NCI-H2081 (cell line): ENCODE results near the gene MAP4K2.
A peak's percentile ranks its signal among the peaks of the same experiment; 100 is the strongest.
"Not testable (repeated sequence)": the region's sequence is repeated elsewhere in the genome, so short reads cannot be mapped to it uniquely, and the experiment has no call there.

Experiments used
- DNase-seq, 2 experiments: peaks; one replicate each; lab custom pipeline; 2025; lab: John Stamatoyannopoulos, UW

Gene MAP4K2

GRCh38 chr11:64803158-64803845 lies at the start of gene MAP4K2:
Gene MAP4K2, minus strand, starts transcription at chr11:64803214. Its CDS starts 65 bp downstream, at chr11:64803149.
- peak; percentile 77 to 87 for DNase-seq

DNA sequence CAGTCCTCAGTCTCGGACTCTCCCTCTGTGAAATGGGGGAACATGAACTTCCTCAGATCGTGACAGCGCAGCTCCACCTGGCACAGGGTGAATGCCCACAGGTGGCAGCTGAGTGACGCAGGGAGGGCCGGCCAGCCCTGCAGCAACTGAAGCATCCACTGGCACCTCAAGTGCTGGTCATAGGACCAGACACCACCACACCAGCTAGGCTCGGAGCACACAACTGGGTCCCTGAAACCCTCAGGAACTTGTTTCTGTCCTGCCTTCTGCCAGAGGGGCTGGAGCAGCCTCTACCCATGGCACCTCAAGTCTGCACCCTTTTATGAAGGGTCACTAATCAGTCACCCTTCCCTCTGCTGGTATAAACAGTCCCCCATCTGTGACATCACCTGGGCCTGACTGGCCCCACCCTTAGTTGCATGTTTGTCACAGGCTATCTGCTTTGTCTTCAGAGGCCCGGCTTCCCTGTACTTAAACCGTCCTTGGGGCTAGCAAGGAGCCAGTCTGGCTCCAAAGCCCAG lies 48.9 kb upstream of the MAP4K2 start:
- no peak for DNase-seq

- no peak for DNase-seq
Observed at GRCh38 chr11:64850979-64851567, 48.1 kb upstream of the MAP4K2 start.

GRCh38 chr11:64849598-64850356 lies 46.8 kb upstream of the MAP4K2 start:
- DNase-seq: no peak

- no peak for DNase-seq
Observed at GRCh38 chr11:64848826-64849597, 46.0 kb upstream of the MAP4K2 start.

GRCh38 chr11:64848214-64848825 lies 45.3 kb upstream of the MAP4K2 start:
- DNase-seq: no peak

DNA sequence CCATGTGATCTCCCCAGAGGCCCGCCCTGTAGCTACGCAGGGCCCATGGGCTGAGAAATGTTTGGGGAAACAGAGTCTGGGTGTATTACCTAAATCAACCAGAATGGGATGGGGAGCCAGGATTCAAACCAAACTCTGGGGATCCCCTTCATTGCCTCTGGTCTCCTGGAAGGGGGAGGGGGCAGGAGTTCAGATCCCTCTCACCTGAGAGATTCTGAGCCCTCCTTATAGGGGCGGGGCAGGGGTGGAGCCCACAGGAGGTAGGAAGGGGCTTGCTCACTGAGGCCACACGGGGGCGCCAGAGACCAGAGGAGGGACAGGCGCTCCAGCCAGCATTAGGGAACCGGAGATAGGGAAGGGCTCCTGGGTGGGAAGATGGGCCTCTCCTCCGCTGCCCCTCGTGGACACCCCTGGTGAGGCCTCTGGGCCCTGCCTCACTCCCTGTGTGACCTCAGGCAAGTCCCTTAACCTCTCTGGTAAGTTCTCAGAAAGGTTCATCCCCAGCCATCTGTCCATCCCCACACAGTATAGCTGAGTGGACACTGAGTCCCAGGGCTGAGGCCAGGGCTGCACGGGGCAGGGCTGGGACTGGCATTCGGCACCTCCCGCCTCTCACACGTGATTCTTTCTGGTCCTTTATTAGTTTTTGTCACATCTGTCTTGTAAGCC lies 44.1 kb upstream of the MAP4K2 start:
- DNase-seq: peak; percentile 86 to 94

DNA sequence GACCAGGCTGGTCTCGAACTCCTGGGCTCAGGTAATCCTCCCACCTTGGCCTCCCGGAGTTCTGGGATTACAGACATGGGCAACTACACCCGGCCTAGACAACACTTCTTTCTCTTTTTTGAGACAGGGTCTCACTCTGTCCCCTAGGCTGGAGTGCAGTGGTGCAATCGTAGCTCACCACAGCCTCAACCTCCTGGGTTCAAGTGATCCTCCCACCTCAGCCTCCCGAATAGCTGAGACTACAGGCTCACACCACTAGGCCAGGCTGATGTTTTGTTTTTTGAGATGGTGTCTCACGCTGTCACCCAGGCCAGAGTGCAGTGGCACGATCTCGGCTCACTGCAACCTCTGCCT lies 42.7 kb upstream of the MAP4K2 start:
- DNase-seq: not testable (repeated sequence)

GRCh38 chr11:64845129-64845775 lies 42.2 kb upstream of the MAP4K2 start:
- DNase-seq: no peak

GRCh38 chr11:64844330-64845128 lies 41.5 kb upstream of the MAP4K2 start, which contains the start of gene CDC42BPG:
Gene CDC42BPG, minus strand, starts transcription at chr11:64844653. Its CDS starts 84 bp downstream, at chr11:64844569.
- peak; percentile 87 to 88 for DNase-seq

DNA sequence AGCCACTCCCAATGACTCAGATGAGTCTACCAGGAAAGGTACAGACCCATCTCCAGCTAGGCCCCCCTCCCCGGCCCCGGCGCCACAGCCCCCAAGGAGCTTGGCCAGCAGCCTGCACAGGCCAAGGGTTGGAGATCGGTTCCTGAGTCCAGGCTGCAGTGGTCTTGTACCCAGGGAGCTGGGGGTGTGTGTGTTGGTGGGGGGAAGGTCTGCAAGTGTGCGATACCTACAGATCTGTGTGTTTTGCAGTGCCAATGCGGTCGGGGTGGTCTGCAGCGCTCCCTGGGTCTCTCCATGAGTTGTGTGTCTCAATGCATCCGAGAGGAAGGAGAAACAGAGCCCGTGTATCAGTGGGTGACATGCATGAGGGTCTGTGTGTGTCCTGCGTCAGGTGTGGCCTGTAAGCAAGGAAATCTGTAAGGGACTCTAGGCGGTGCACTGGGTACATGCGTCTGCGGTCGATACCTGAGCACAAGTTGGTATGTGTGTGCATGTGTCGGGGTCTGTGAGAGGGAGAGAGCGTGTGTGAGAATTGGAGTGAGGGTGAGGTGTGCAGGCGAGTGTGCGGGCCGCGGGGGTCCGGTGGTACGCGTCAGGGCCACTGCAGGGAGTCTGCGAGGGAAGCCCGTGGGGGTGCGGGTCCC lies 40.8 kb upstream of the MAP4K2 start:
- DNase-seq: no peak

DNA sequence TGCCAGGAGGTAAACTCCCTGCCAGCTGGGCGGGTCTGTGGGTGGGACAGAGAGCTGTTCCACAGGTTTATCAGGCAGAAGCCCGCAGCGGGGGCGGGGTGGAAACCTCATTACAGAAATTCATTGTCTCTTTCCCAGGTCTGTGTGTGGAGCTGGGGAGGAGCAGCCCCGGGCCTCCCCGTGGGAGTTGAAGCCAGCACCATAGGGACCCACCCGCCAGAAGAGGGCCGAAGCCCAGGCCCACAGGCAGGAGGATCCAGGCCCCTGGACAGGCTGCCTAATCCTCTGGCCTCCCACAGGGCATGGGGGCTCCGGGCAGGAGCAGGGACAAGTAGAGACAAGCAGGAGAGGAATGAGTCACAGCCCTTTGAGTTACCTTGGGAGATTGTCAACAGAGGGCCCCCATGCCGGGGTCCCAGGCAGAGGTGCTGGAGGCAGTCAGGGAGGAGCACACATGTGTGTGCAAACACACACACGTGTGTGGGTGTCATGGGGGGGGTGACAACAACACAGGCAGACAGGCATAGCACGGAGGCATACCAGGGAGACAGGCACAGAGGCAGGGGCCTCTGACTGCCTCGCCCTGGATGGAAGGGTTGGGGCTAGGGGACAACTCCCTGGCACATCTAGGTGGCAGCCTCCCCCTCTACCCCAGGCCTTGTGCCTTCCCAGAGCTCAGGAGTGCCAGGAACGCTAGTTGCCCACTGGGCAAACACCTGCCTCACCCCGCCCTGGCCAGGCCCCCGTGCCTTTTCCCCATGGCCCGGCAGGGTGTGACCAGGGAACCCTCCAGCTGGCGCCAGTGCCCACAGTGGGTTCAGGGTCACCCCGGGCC lies 40.1 kb upstream of the MAP4K2 start:
- DNase-seq: peak in 1 of 2 experiments; percentile 22

DNA sequence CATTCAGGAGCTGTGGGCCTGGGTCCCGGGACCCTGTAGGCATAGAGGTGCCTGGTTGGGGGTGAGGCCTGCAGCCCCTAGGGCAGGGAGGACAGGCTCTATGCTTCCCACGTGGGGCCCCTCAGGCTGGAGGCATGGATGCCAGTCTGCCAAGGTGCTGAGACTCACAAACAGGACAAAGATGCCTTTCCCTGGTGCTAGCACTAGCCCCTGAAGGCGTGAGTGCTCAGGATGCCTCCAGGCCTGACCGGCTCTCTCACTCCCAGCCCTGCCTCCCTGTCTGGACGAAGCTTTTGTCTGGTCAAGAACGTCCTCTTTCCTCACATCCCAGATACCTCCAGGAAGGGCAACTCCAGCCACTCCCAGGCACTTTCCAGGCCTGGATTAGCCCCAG lies 39.3 kb upstream of the MAP4K2 start:
- no peak for DNase-seq

DNA sequence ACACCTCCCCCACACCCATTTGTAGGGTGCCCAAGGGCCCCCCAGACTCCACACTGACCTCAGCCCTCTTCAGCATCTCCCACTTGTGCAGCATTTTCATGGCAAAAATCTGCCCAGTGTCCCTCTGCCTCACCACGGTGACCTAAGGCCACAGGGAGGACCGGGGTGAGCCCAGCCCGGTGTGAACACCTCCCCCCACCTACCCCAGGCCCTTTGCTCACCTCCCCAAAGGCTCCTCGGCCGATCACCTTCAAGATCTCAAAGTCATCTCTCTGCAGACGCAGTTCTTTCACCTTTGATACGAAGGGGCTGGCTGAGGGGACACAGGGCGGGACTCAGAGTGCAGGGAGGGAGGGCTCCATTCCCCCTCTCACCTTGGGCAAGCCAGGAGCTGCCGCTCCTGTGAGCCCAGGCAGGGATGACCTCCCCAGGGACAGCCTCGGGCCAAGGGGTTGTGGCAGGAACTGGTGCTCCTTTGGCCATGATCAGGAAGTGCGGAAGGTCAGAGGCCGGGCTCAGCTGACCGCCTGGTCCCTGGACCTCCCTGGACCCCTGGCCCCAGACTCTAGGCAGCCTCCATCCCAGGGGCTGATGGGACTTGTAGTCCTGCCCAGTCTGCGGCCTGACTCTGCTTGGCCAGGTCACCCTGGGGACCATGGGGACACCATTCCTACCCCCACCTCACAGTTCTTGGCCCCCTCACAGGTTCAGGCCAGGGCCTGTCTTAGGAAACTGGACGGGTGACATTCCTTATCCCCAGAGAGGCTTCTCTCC lies 38.8 kb upstream of the MAP4K2 start:
- DNase-seq: no peak

DNA sequence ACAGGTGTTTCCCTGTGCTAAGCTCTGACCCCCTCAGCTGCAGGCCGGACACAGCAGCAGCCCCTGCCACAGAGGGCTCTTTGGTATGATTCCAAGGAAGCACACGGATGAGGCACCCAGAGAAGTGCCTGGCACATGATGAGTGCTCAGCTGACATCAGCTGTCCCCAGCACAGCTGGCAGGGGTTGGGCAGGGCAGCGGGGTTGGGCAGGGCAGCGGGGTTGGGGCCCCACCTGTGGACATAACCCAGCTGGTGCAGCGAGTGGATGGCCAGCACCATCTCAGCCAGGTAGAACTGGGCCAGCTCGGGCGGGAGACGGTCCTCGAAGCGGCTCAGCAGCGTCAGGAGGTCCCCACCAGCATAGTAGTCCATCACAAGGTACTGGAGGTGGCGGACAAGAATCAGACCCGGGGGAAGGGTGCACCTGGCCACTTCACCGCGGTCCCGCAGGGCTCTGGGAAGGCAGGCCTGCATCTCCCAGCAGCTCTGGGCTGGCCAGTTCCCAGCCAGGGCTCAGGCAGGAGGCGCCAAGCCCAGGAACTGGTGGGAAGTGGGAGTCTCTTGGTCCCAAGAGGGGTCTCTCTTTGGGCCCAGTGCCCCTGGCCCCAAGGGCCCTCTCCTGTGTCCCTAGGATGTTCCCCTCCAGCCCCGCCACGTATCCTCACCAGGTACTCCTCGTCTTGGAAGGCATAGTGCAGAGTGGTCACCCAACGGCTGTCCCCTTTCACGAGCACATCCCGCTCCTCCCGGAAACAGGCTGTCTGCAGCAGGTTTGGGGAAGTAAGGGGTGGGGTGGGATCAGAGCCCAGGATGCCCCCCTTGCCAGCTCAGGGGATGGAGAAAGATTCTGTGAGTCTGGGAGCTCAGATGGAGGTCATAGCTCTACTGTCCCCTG lies 37.1 kb upstream of the MAP4K2 start:
- no peak for DNase-seq

DNA sequence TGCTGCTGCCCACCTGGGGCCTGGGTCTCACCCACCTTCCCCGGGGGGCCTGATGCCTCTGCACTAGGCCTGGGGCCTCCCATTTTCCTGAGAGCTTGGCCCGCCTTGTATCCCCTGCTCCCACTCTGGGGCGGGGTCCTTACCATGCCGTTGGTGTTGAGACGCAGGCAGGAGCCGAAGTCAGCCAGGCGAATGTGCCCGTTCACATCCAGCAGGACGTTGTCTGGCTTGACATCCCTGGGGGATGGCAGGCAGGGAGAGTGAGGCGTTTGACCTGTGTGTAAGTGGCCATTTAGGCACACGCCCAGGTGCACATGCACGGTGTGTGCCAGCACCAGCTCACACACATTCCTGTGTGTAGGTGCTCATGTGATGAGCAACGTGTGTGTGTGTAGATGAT lies 36.3 kb upstream of the MAP4K2 start:
- DNase-seq: no peak
